Endodermal cell (in vitro differentiated cells): ENCODE measurements around the gene NME2. TPM values are rescaled to one million over a fixed set of nuclear protein-coding genes. Genes with fewer than 3 reads are reported as not detected.

Experiments
- DNase-seq: peaks from one replicate; pipeline ENCODE4 v3.0.0-alpha.2; 2017
- H3K27ac ChIP-seq: 2 replicates; pipeline ENCODE4 v1.5.1; 2013; ENCODE audit warnings: mild to moderate bottlenecking, low read depth, low read length, moderate library complexity
- H3K27me3 ChIP-seq: 2 replicates; pipeline ENCODE4 v1.6.1; 2013; ENCODE audit warnings: mild to moderate bottlenecking, low read length, moderate library complexity; ENCODE audit not compliant: insufficient read depth, control insufficient read depth, poor library complexity, severe bottlenecking
- H3K36me3 ChIP-seq: 2 replicates; pipeline ENCODE4 v1.7.0; 2013; ENCODE audit warnings: mild to moderate bottlenecking, low read length, moderate library complexity; ENCODE audit not compliant: control insufficient read depth, insufficient read depth
- H3K4me1 ChIP-seq: one replicate; pipeline ENCODE4 v1.7.0; 2013; ENCODE audit warnings: low read length; ENCODE audit not compliant: control insufficient read depth, insufficient read depth
- H3K4me3 ChIP-seq: 2 replicates; pipeline ENCODE4 v1.5.1; 2013; ENCODE audit warnings: mild to moderate bottlenecking, low read length, moderate library complexity
- H3K9ac ChIP-seq: 2 replicates; pipeline ENCODE4 v1.6.1; 2013; ENCODE audit warnings: mild to moderate bottlenecking, low read length, moderate library complexity; ENCODE audit not compliant: poor library complexity, severe bottlenecking; ENCODE audit errors: extremely low read depth
- H3K9me3 ChIP-seq: 2 replicates; pipeline ENCODE4 v1.6.1; 2013; ENCODE audit warnings: mild to moderate bottlenecking, low read length, moderate library complexity; ENCODE audit not compliant: control insufficient read depth
- H3K27ac Mint-ChIP-seq: 2 replicates; pipeline ENCODE4 v1.8.0; 2020; ENCODE audit warnings: mixed read lengths
- H3K27me3 Mint-ChIP-seq: 2 replicates; pipeline ENCODE4 v1.8.0; 2021; ENCODE audit warnings: mild to moderate bottlenecking, mixed read lengths; ENCODE audit not compliant: insufficient read depth
- H3K36me3 Mint-ChIP-seq: 2 replicates; pipeline ENCODE4 v1.8.0; 2020; ENCODE audit warnings: low read depth, mixed read lengths
- H3K4me1 Mint-ChIP-seq: 2 replicates; pipeline ENCODE4 v1.8.0; 2020; ENCODE audit warnings: mixed read lengths
- H3K4me3 Mint-ChIP-seq: 2 replicates; pipeline ENCODE4 v1.8.0; 2020; ENCODE audit warnings: mild to moderate bottlenecking, moderate library complexity, mixed read lengths
- H3K9me3 Mint-ChIP-seq: 2 replicates; pipeline ENCODE4 v1.8.0; 2020; ENCODE audit warnings: mild to moderate bottlenecking, mixed read lengths
- CTCF ChIP-seq: fragments of 200-600 bp; sonication (generic); conservative IDR thresholded peaks from 2 replicates; pipeline ENCODE4 v1.5.0; 2021; ENCODE audit warnings: antibody characterized with exemption, mild to moderate bottlenecking
- WGBS, 2 experiments: methylation state at CpG; one replicate each; pipeline versions ENCODE4 v1.1.5 to v1.1.7; 2013; ENCODE audit warnings: missing lambda C conversion rate in 2 of 2, mixed read lengths in 1 of 2; ENCODE audit not compliant: insufficient coverage in 1 of 2, insufficient read length in 1 of 2; 5-methylcytosine and 5-hydroxymethylcytosine counted together
- total RNA-seq, 2 donors: library from RNA; stranded (reverse); fragmentation: NEBNext Ultra II Directional in 1 of 2; extraction: Animal tissue kit (Norgen Biotek cat#: 25700) in 1 of 2; gene quantifications; 2 replicates in 1 of 2; 3 replicates in 1 of 2; pipeline ENCODE4 v1.2.1, GENCODE V29; 2021

The NME2 gene
- total RNA-seq, 2 donors from 2014 or later, result 560 to 707 TPM

- Mint-ChIP-seq H3K27me3 (no peaks in the 10 kb centered on the region), H3K27ac (no peak overlapping the region), H3K36me3 (peaks cover 17% of the 10 kb centered on the region), H3K4me1 (no peaks in the 10 kb centered on the region), H3K4me3 (no peak overlapping the region), H3K9me3 (no peaks in the 10 kb centered on the region)
- Histone ChIP-seq H3K4me3 (peak overlapping the region; percentile 93), H3K9ac (peak overlapping the region; percentile 83), H3K36me3 (peaks cover 20% of the 10 kb centered on the region), H3K27me3 (no peaks in the 10 kb centered on the region), H3K27ac (peak overlapping the region; percentile 82), H3K4me1 (peaks cover 2% of the 10 kb centered on the region), H3K9me3 (no peaks in the 10 kb centered on the region)
- 68 to 69% methylated on average over 6 to 7 of the region's 8 CpGs for WGBS, 2 experiments
- no peak for DNase-seq
- no peak for TF ChIP-seq CTCF
Observed at GRCh38 chr17:51152766-51153209, 13.4 kb upstream of the NME2 start.

- Mint-ChIP-seq H3K4me1 (no peaks in the 10 kb centered on the region), H3K27me3 (no peaks in the 10 kb centered on the region), H3K27ac (no peak within 1 kb of the TSS), H3K36me3 (peaks cover 22% of the 10 kb centered on the region), H3K9me3 (no peaks in the 10 kb centered on the region), H3K4me3 (no peak within 1 kb of the TSS)
- H3K36me3 ChIP-seq, result peaks cover 23% of the 10 kb centered on the region
- peak; percentile 85 for TF ChIP-seq CTCF
- 0% methylated on average over 28 to 60 of the region's 60 CpGs for WGBS, 2 experiments
- peak within 1 kb of the TSS; percentile 82 for H3K27ac ChIP-seq
- peaks cover 2% of the 10 kb centered on the region for H3K4me1 ChIP-seq
- DNase-seq, result peak; percentile 100
- H3K27me3 ChIP-seq, result no peaks in the 10 kb centered on the region
- H3K9me3 ChIP-seq, result no peaks in the 10 kb centered on the region
- peak within 1 kb of the TSS; percentile 93 for H3K4me3 ChIP-seq
- peak within 1 kb of the TSS; percentile 83 for H3K9ac ChIP-seq
Observed at GRCh38 chr17:51153210-51154072, 12.8 kb upstream of the NME2 start, which contains the start of gene NME1. TSS of gene NME1 (plus strand) at chr17:51153559. CDS start at chr17:51155655, 2,096 bp downstream.

- DNase-seq, result no peak
- peaks cover 2% of the 10 kb centered on the region for H3K4me1 ChIP-seq
- H3K4me3 ChIP-seq, result peak overlapping the region; percentile 93
- Mint-ChIP-seq H3K4me3 (no peak overlapping the region), H3K36me3 (peaks cover 27% of the 10 kb centered on the region), H3K4me1 (no peaks in the 10 kb centered on the region), H3K27me3 (no peaks in the 10 kb centered on the region), H3K27ac (no peak overlapping the region), H3K9me3 (no peaks in the 10 kb centered on the region)
- WGBS, 2 experiments, result 16 to 36% methylated on average over 4 to 6 of the region's 6 CpGs
- H3K36me3 ChIP-seq, result peaks cover 23% of the 10 kb centered on the region
- peak overlapping the region; percentile 83 for H3K9ac ChIP-seq
- H3K27me3 ChIP-seq, result no peaks in the 10 kb centered on the region
- no peak for TF ChIP-seq CTCF
- peak overlapping the region; percentile 74 for H3K27ac ChIP-seq
- H3K9me3 ChIP-seq, result no peaks in the 10 kb centered on the region
Observed at GRCh38 chr17:51154176-51154575, 12.0 kb upstream of the NME2 start.
